Upper lobe of left lung (tissue), 6 donors: ENCODE results near the gene CHMP6. TPM values are rescaled to one million over a fixed set of nuclear protein-coding genes. Genes with fewer than 3 reads are reported as not detected.

ENCODE experiments used
- ATAC-seq, 2 donors: fragments of 200-7000 bp; cut with Tn5 transposase; one replicate each; pipeline ENCODE4 v1.9.1; 2022; ENCODE audit warnings: mild to moderate bottlenecking in 2 of 2, moderate library complexity in 2 of 2; ENCODE audit not compliant: low FRiP score in 2 of 2
- DNase-seq, 2 donors: peaks; one replicate each; pipeline ENCODE4 v3.0.0-alpha.2; 2019 to 2020
- H3K27ac ChIP-seq, 4 donors: fragments of 200-600 bp; sonication (generic); one replicate each; pipeline ENCODE4 v1.5.1; 2016 to 2019
- H3K27me3 ChIP-seq, 4 donors: fragments of 200-600 bp; sonication (generic); one replicate each; pipeline ENCODE4 v1.5.1; 2017 to 2019
- H3K36me3 ChIP-seq, 4 donors: fragments of 200-600 bp; sonication (generic); one replicate each; pipeline ENCODE4 v1.5.1; 2016 to 2019
- H3K4me1 ChIP-seq, 4 donors: fragments of 200-600 bp; sonication (generic); one replicate each; pipeline ENCODE4 v1.5.1; 2018 to 2019
- H3K4me3 ChIP-seq, 4 donors: fragments of 200-600 bp; sonication (generic); one replicate each; pipeline ENCODE4 v1.5.1; 2017 to 2019; ENCODE audit warnings: mild to moderate bottlenecking in 2 of 4, moderate library complexity in 1 of 4
- H3K9me3 ChIP-seq, 4 donors: fragments of 200-600 bp; sonication (generic); one replicate each; pipeline ENCODE4 v1.5.1; 2018 to 2019
- EP300 ChIP-seq, 4 donors: sonication (generic); formaldehyde crosslinking; IDR thresholded peaks; one replicate each; pipeline ENCODE4 v1.5.1; 2017; ENCODE audit warnings: antibody characterized with exemption in 4 of 4, control low read depth in 2 of 4
- POLR2A ChIP-seq, 4 donors: fragments of 450-650 bp; IDR thresholded peaks; one replicate each; pipeline ENCODE4 v1.5.1; 2016 to 2017; ENCODE audit warnings: antibody characterized with exemption in 4 of 4, mild to moderate bottlenecking in 2 of 4
- POLR2AphosphoS5 ChIP-seq, 2 donors: sonication (generic); formaldehyde crosslinking; IDR thresholded peaks; one replicate each; pipeline ENCODE4 v1.5.1; 2017; ENCODE audit warnings: antibody characterized with exemption in 2 of 2
- WGBS, 2 donors: methylation state at CpG; one replicate each; pipeline ENCODE4 v1.1.5; 2017 to 2018; 5-methylcytosine and 5-hydroxymethylcytosine counted together
- total RNA-seq, 6 donors: library from RNA; depleted of rRNA in 4 of 6; stranded (reverse); fragments of >200 nt in 4 of 6; gene quantifications; one replicate each; pipeline versions ENCODE4 v1.1.0 to v1.2.1, GENCODE V29; 2016 to 2021
- TF ChIP-seq, protein P1 (sequence below), 6 experiments: fragments of 450-650 bp in 4 of 6; fragments of 200-600 bp in 2 of 6; sonication (generic) in 2 of 6; IDR thresholded peaks; one replicate each; pipeline ENCODE4 v1.5.1; 2016 to 2019; ENCODE audit warnings: antibody characterized with exemption in 6 of 6
- donor health status: DM: no; HTN: no; CAD: no; lungs with moderate emphysema.
- donor health status: DM: no; HTN: yes; CAD: no; lungs with severe emphysema.

CHMP6 gene
- total RNA-seq, 6 donors from 2014 or later: 29.5 to 75.4 (median 34.8) TPM

DNA sequence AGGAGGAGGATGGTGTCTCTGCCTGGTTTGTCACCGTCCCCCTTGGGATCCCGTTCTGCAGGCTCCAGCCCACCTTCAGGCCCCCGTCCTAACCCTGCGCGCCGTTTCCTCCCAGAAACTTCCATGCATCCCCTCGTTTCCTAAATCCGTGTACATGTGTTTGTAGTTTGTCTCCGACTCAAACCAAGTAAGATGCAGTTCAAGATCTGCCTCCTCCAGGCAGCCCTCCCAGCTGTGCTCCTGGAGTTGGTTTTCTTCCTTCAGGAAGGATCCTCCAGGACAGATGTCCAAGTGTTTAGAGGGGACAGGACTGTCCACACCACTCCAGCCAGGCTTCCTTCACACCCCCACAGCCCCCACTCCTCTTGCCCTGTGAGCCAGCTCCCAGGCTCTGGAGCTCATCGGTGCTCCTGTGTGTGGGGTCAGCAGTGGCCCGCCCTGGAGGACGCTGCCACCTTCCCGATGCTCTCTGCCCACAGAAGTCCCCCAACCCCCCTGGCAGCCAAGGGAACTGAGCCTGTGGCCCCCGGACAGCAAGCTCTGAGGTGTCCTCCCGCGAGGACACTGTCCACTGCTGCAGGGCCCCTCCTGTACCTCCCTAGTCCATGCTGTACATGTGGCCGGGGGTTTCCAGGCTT is 54.6 kb downstream of the CHMP6 start:
- ATAC-seq (no peak), DNase-seq (no peak)
- Histone ChIP-seq H3K27me3 (no peaks in the 10 kb centered on the region), H3K4me3 (no peak overlapping the region), H3K27ac (peak overlapping the region; percentile 88 to 95 (median 91)), H3K4me1 (peaks cover 88 to 93% (median 90%) of the 10 kb centered on the region in 4 donors), H3K9me3 (no peaks in the 10 kb centered on the region), H3K36me3 (no peaks in the 10 kb centered on the region)
- no peak for TF ChIP-seq EP300 (IDR thresholded peaks at IDR 0.05)
- TF ChIP-seq, protein P1, sequence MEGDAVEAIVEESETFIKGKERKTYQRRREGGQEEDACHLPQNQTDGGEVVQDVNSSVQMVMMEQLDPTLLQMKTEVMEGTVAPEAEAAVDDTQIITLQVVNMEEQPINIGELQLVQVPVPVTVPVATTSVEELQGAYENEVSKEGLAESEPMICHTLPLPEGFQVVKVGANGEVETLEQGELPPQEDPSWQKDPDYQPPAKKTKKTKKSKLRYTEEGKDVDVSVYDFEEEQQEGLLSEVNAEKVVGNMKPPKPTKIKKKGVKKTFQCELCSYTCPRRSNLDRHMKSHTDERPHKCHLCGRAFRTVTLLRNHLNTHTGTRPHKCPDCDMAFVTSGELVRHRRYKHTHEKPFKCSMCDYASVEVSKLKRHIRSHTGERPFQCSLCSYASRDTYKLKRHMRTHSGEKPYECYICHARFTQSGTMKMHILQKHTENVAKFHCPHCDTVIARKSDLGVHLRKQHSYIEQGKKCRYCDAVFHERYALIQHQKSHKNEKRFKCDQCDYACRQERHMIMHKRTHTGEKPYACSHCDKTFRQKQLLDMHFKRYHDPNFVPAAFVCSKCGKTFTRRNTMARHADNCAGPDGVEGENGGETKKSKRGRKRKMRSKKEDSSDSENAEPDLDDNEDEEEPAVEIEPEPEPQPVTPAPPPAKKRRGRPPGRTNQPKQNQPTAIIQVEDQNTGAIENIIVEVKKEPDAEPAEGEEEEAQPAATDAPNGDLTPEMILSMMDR (IDR thresholded peaks at IDR 0.05): no peak
- no peak for TF ChIP-seq POLR2A (IDR thresholded peaks at IDR 0.05)
- TF ChIP-seq POLR2AphosphoS5 (IDR thresholded peaks at IDR 0.05): no peak
- 66 to 80% methylated on average over 9 to 17 of the region's 17 CpGs for WGBS, 2 donors

DNA sequence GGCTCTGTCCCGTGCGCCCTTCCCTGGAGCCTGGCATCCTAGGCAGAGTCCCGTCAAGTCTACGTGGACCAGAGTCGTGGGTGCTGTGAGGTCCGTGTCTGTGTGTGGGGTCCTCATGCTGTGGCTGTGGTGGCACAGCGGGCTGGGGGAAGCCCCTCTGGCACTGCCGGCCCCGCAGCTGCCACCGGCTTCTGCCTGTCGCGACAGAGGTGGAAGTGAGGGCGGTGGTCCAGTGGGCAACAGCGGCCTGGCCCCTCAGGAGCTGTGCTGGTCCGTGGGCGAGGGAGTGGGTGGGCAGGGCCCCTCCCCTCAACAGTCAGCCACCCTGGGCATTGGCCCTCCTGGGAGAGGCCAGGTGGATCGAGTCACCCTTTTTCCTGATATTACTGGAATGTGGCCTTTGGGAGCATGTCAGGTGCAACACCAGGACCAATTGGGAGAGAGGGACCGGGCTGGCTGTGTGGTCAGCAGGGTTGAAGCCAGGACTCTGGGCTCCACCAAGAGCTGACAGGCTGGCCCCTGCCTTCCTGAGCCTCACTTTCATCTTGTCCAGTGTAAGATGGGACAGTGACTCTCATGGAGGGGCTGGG is 55.2 kb downstream of the CHMP6 start:
- ATAC-seq (no peak), DNase-seq (peak in 1 of 2 donors; percentile 70)
- Histone ChIP-seq H3K27me3 (no peaks in the 10 kb centered on the region), H3K4me3 (no peak overlapping the region), H3K9me3 (no peaks in the 10 kb centered on the region), H3K4me1 (peaks cover 92 to 99% (median 93%) of the 10 kb centered on the region in 4 donors), H3K27ac (peak overlapping the region; percentile 88 to 95 (median 91)), H3K36me3 (no peaks in the 10 kb centered on the region)
- 63 to 79% methylated on average over 2 to 18 of the region's 18 CpGs for WGBS, 2 donors
- TF ChIP-seq POLR2A (IDR thresholded peaks at IDR 0.05) (no peak), EP300 (IDR thresholded peaks at IDR 0.05) (no peak), POLR2AphosphoS5 (IDR thresholded peaks at IDR 0.05) (no peak)
- TF ChIP-seq, protein P1 (IDR thresholded peaks at IDR 0.05): no peak

DNA sequence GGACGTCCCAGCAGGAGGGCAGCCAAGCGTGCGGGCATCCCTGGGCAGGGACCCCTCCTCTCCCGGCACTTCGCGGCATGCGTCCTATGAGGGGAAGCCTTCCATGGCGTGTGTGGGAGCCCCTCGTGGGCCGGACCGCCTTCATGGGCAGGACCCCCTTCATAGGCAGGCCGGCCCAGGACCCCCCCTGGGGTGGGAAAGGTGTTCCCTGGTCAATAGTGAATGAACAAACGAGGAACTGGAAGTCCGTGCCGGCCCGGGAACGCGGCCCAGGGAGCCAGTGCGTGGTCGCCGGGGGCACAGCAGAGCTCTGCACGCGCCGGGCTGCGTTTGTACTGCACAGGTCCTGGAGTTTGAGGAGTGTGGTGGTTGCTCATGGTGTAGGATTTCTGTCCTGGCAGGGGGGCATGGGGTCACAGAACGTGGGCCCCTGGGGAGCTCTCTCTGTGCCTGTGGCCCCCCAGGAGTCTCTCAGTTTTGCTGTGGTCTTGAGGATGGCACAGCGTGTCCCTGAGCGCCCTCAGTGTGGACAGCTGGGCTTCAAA is 57.3 kb downstream of the CHMP6 start:
- WGBS, 2 donors: 70 to 80% methylated on average over 6 to 23 of the region's 28 CpGs
- Histone ChIP-seq H3K9me3 (no peaks in the 10 kb centered on the region), H3K27ac (peak overlapping the region; percentile 86 to 95 (median 91)), H3K4me3 (no peak overlapping the region), H3K4me1 (peaks cover 87 to 97% (median 90%) of the 10 kb centered on the region in 4 donors), H3K27me3 (no peaks in the 10 kb centered on the region), H3K36me3 (no peaks in the 10 kb centered on the region)
- ATAC-seq (no peak), DNase-seq (peak in 1 of 2 donors; percentile 83)
- TF ChIP-seq, protein P1 (IDR thresholded peaks at IDR 0.05): no peak
- TF ChIP-seq EP300 (IDR thresholded peaks at IDR 0.05) (no peak), POLR2AphosphoS5 (IDR thresholded peaks at IDR 0.05) (no peak), POLR2A (IDR thresholded peaks at IDR 0.05) (peak in 1 of 4 donors; percentile 7)

DNA sequence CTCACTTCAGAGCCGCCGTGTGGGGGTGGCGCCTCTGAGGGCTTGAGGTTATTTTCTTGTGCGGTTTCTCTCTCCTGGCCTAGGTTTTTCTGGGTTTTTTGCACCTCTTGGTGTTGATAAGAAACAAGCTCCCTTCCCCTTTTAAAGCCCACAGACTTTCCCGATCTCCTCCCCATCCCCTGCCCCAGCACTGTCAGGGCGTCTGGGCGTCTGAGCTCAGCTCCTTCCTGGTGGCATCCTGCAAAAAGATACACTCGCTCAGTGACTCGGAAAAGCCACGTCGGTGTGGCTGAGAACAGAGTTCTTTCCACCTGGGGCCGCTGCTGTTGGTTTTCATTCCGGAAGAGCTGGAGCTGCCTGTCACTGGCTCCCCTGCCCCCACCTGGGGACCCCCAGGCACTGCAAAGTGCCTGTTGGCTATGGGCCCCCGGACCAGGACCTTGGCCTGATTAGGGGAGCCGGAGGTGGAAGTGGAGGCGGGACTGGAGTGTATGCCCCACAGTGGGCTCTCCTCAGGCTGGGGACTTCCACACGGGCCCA is 57.8 kb downstream of the CHMP6 start:
- H3K4me1 ChIP-seq: peaks cover 86 to 95% (median 88%) of the 10 kb centered on the region in 4 donors
- no peak for ATAC-seq
- no peaks in the 10 kb centered on the region for H3K9me3 ChIP-seq
- H3K36me3 ChIP-seq: peaks cover 0 to 2% (median 0%) of the 10 kb centered on the region in 4 donors
- WGBS, 2 donors: 50 to 51% methylated on average over 12 to 17 of the region's 17 CpGs
- peak overlapping the region in 3 of 4 donors; percentile 7 to 34 (median 29) for H3K4me3 ChIP-seq
- TF ChIP-seq, protein P1 (IDR thresholded peaks at IDR 0.05): no peak
- TF ChIP-seq POLR2A (IDR thresholded peaks at IDR 0.05) (no peak), POLR2AphosphoS5 (IDR thresholded peaks at IDR 0.05) (no peak), EP300 (IDR thresholded peaks at IDR 0.05) (no peak)
- peak overlapping the region; percentile 86 to 95 (median 91) for H3K27ac ChIP-seq
- DNase-seq: no peak
- no peaks in the 10 kb centered on the region for H3K27me3 ChIP-seq

Other genes starting within 250 kb of the CHMP6 start
- 100 to 1,000 TPM in 5 of 6 donors, 10 to 100 TPM in 1; 90.7 to 231 (median 123) TPM for gene BAIAP2, start 43.3 kb downstream of the CHMP6 start, total RNA-seq
- gene PVALEF, start 173.7 kb downstream of the CHMP6 start, total RNA-seq: not detected
- 100 to 1,000 TPM in 3 of 6 donors, 10 to 100 TPM in 3; 39.2 to 144 (median 92.2) TPM for gene AATK, start 174.4 kb downstream of the CHMP6 start, total RNA-seq
- 10 to 100 TPM in 4 of 6 donors, 1 to 10 TPM in 2; 5.3 to 55.5 (median 12.6) TPM for gene CEP131, start 231.1 kb downstream of the CHMP6 start, total RNA-seq
- 100 to 1,000 TPM in 2 of 6 donors, 10 to 100 TPM in 4; 33.1 to 141 (median 49.7) TPM for gene TEPSIN, start 247.2 kb downstream of the CHMP6 start, total RNA-seq
- 10 to 100 TPM; 19.6 to 38.1 (median 33.6) TPM for gene NDUFAF8, start 247.5 kb downstream of the CHMP6 start, total RNA-seq